Measurements from ENCODE around the gene BTNL2.
"Not testable (repeated sequence)": the region's sequence is repeated elsewhere in the genome, so short reads cannot be mapped to it uniquely, and the experiment has no call there.

BTNL2 gene

DNA sequence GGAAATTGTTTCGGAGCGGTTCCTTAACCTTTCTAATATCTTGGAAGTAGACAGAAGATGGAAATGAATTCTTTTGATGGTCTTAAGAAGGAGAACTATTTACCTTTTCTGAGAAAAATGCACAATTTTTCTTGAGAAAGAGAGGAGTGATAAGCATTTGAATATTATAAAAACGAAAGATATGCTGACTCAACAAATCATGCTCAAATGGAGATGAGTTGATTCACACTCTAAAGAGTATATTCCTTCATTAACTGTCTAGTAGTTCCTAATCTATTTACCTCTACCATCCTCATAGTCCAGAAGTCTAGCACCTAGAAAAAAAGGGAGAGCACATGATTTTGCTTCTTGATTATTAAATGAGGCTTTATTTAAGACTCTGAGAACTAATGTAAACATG, 39.3 kb downstream of the BTNL2 start:
- TF ChIP-seq, protein P1, sequence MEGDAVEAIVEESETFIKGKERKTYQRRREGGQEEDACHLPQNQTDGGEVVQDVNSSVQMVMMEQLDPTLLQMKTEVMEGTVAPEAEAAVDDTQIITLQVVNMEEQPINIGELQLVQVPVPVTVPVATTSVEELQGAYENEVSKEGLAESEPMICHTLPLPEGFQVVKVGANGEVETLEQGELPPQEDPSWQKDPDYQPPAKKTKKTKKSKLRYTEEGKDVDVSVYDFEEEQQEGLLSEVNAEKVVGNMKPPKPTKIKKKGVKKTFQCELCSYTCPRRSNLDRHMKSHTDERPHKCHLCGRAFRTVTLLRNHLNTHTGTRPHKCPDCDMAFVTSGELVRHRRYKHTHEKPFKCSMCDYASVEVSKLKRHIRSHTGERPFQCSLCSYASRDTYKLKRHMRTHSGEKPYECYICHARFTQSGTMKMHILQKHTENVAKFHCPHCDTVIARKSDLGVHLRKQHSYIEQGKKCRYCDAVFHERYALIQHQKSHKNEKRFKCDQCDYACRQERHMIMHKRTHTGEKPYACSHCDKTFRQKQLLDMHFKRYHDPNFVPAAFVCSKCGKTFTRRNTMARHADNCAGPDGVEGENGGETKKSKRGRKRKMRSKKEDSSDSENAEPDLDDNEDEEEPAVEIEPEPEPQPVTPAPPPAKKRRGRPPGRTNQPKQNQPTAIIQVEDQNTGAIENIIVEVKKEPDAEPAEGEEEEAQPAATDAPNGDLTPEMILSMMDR (IDR thresholded peaks at IDR 0.05; ENCODE audit: low read depth, low read length) = no peak
- H3K27me3 ChIP-seq (ENCODE audit: insufficient read depth, low read depth, severe bottlenecking) = peaks cover 72% of the 10 kb centered on the region
- no peak overlapping the region for H3K27ac ChIP-seq
- H3K4me3 ChIP-seq (ENCODE audit: low read depth, low read length) = no peak overlapping the region
- H3K9me3 ChIP-seq (ENCODE audit: severe bottlenecking) = no peaks in the 10 kb centered on the region
- no peak for DNase-seq
- no peaks in the 10 kb centered on the region for H3K36me3 ChIP-seq

DNA sequence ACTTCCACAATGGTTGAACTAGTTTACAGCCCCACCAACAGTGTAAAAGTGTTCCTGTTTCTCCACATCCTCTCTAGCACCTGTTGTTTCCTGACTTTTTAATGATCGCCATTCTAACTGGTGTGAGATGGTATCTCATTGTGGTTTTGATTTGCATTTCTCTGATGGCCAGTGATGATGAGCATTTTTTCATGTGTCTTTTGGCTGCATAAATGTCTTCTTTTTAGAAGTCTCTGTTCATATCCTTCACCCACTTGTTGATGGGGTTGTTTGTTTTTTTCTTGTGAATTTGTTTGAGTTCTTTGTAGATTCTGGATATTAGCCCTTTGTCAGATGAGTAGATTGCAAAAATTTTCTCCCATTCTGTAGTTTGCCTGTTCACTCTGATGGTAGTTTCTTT, 47.8 kb downstream of the BTNL2 start:
- H3K36me3 ChIP-seq; H3K9me3 ChIP-seq (ENCODE audit: severe bottlenecking); H3K27ac ChIP-seq; H3K4me3 ChIP-seq (ENCODE audit: low read depth, low read length); DNase-seq: not testable (repeated sequence)
- H3K27me3 ChIP-seq (ENCODE audit: insufficient read depth, low read depth, severe bottlenecking) = peaks cover 13% of the 10 kb centered on the region

DNA sequence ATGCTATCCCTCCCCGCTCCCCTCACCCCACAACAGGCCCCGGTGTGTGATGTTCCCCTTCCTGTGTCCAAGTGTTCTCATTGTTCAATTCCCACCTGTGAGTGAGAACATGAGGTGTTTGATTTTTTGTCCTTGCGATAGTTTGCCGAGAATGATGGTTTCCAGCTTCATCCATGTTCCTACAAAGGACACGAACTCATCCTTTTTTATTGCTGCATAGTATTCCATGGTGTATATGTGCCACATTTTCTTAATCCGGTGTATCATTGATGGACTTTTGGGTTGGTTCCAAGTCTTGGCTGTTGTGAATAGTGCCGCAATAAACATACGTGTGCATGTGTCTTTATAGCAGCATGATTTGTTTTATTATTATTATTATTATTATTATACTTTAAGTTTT, 48.4 kb downstream of the BTNL2 start:
- H3K27me3 ChIP-seq (ENCODE audit: insufficient read depth, low read depth, severe bottlenecking); H3K36me3 ChIP-seq; DNase-seq; H3K9me3 ChIP-seq (ENCODE audit: severe bottlenecking); H3K4me3 ChIP-seq (ENCODE audit: low read depth, low read length); H3K27ac ChIP-seq: not testable (repeated sequence)

DNA sequence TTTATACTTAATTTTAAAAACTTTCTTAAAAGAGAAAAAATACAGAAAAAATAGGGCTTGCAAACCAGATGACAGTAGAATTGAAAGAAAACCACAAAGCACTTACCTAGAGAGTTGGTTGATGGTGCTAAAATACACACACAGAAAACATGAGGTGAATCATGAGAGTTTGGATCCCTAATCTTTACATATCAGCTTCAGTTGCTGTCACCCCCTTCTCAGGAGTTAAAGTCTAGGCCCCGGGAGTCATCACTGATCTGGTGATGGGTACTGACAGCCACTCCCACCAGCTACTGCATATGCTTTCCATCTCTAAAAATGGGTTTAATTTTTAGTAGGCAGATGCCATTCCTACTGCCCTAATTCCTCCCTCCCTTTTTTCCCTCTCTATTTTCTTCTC, 52.0 kb downstream of the BTNL2 start:
- TF ChIP-seq, protein P1 (IDR thresholded peaks at IDR 0.05; ENCODE audit: low read depth, low read length) = no peak
- peaks cover under 1% of the 10 kb centered on the region for H3K27me3 ChIP-seq (ENCODE audit: insufficient read depth, low read depth, severe bottlenecking)
- H3K9me3 ChIP-seq (ENCODE audit: severe bottlenecking) = no peaks in the 10 kb centered on the region
- no peak for DNase-seq
- H3K27ac ChIP-seq = no peak overlapping the region
- H3K4me3 ChIP-seq (ENCODE audit: low read depth, low read length) = no peak overlapping the region
- H3K36me3 ChIP-seq = no peaks in the 10 kb centered on the region

DNA sequence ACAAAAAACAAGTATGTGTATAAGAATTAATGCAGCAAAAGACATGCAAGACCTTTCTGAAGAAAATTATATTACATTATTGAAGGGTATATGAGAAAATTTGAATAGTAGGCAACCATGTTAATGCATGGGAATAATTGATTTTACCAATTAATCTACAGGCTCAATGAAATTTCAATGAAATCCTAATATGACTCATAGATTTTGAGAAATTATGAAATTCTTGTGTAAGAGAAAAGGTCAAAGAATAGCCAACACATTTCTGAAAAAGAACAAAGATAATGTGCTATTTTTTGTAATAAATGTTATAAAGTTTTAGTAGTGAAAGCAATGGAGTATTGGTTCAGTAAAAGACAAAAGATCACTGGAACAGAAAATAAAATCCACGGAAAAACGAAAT, 53.6 kb downstream of the BTNL2 start:
- Histone ChIP-seq H3K27me3 (ENCODE audit: insufficient read depth, low read depth, severe bottlenecking) (peaks cover 9% of the 10 kb centered on the region), H3K27ac (no peak overlapping the region), H3K36me3 (no peaks in the 10 kb centered on the region), H3K4me3 (ENCODE audit: low read depth, low read length) (no peak overlapping the region), H3K9me3 (ENCODE audit: severe bottlenecking) (no peaks in the 10 kb centered on the region)
- no peak for DNase-seq
- TF ChIP-seq, protein P1 (IDR thresholded peaks at IDR 0.05; ENCODE audit: low read depth, low read length) = no peak

Data from WERI-Rb-1 (cell line).